PC-9 (cell line): ENCODE results near the gene VWA7. TPM values are rescaled to one million over a fixed set of nuclear protein-coding genes. Genes with fewer than 3 reads are reported as not detected.

Experiments used
- BruUV-seq: library from RNA; stranded (reverse); fragments of 400-500 nt; replicated peaks from 2 replicates; lab custom pipeline; 2021; lab: Mats Ljungman, UMichigan
- CTCF ChIA-PET: fragments of 300-600 bp; sonication (Branson Sonifier 250); formaldehyde crosslinking; loops from one replicate; lab custom pipeline; 2022; ENCODE audit warnings: antibody characterized with exemption; lab: Charles Lee
- POLR2A ChIA-PET: fragments of 300-600 bp; sonication (Branson Sonifier 250); formaldehyde crosslinking; loops from one replicate; lab custom pipeline; 2022; ENCODE audit warnings: antibody characterized with exemption; ENCODE audit not compliant: unreplicated experiment; lab: Charles Lee
- DNase-seq, 2 experiments: peaks; one replicate each; pipeline versions ENCODE4 v3.0.0 to v3.0.0-alpha.2; 2015 to 2022; ENCODE audit warnings: mixed read lengths in 1 of 2
- H2AFZ ChIP-seq: fragments of 200-600 bp; sonication (generic); 2 replicates; pipeline ENCODE4 v1.8.1; 2017; ENCODE audit warnings: antibody characterized with exemption
- H3F3A ChIP-seq: fragments of 200-600 bp; sonication (generic); 2 replicates; pipeline ENCODE4 v1.8.1; 2017; ENCODE audit warnings: antibody characterized with exemption, mild to moderate bottlenecking, low read depth; ENCODE audit not compliant: insufficient read depth
- H3K27ac ChIP-seq: fragments of 200-600 bp; sonication (generic); 2 replicates; pipeline ENCODE4 v1.6.1; 2016; ENCODE audit warnings: mixed run types
- H3K27me3 ChIP-seq: fragments of 200-600 bp; sonication (generic); 2 replicates; pipeline ENCODE4 v1.6.1; 2016; ENCODE audit warnings: low read depth, mixed run types; ENCODE audit not compliant: insufficient read depth
- H3K36me3 ChIP-seq: fragments of 200-600 bp; sonication (generic); 2 replicates; pipeline ENCODE4 v1.6.1; 2016; ENCODE audit warnings: low read depth, mixed run types
- H3K4me1 ChIP-seq: fragments of 200-600 bp; sonication (generic); replicated peaks from 2 replicates; pipeline ENCODE4 v1.6.1; 2016; ENCODE audit warnings: mixed run types; ENCODE audit not compliant: insufficient read depth
- H3K4me2 ChIP-seq: fragments of 200-600 bp; sonication (generic); 2 replicates; pipeline ENCODE4 v1.6.1; 2017; ENCODE audit warnings: mixed run types
- H3K4me3 ChIP-seq: fragments of 200-600 bp; sonication (generic); 2 replicates; pipeline ENCODE4 v1.6.1; 2016; ENCODE audit warnings: mixed run types
- H3K79me2 ChIP-seq: fragments of 200-600 bp; sonication (generic); 2 replicates; pipeline ENCODE4 v1.6.1; 2017; ENCODE audit warnings: low read depth, mixed run types
- H3K9me2 ChIP-seq: fragments of 200-600 bp; sonication (generic); 2 replicates; pipeline ENCODE4 v1.8.1; 2017; ENCODE audit warnings: mild to moderate bottlenecking; ENCODE audit not compliant: insufficient read depth
- H3K9me3 ChIP-seq: fragments of 200-600 bp; sonication (generic); 2 replicates; pipeline ENCODE4 v1.8.1; 2016; ENCODE audit warnings: low read depth; ENCODE audit not compliant: insufficient read depth
- H4K20me1 ChIP-seq: fragments of 200-600 bp; sonication (generic); 2 replicates; pipeline ENCODE4 v1.8.1; 2017; ENCODE audit not compliant: insufficient read depth
- EZH2 ChIP-seq: fragments of 200-600 bp; sonication (generic); IDR thresholded peaks from 2 replicates; pipeline ENCODE4 v1.8.0; 2017; ENCODE audit warnings: antibody characterized with exemption, low read depth
- intact Hi-C: fragments of 100-400 bp; cut with micrococcal nuclease; formaldehyde crosslinking; loops from one replicate; pipeline ENCODE4 v1.10.0; 2022; ENCODE audit not compliant: unreplicated experiment
- total RNA-seq: library from RNA; stranded (reverse); gene quantifications from 2 replicates; pipeline ENCODE4 v1.2.3, GENCODE V29; 2021
- TF ChIP-seq, protein P1 (sequence below): fragments of 200-600 bp; sonication (generic); conservative IDR thresholded peaks from 2 replicates; pipeline ENCODE4 v1.6.1; 2017; ENCODE audit warnings: mixed run types, antibody characterized with exemption, mild to moderate bottlenecking, moderate library complexity

Gene VWA7
- total RNA-seq, 1 experiment from 2014 or later, result 6.0 TPM

DNA sequence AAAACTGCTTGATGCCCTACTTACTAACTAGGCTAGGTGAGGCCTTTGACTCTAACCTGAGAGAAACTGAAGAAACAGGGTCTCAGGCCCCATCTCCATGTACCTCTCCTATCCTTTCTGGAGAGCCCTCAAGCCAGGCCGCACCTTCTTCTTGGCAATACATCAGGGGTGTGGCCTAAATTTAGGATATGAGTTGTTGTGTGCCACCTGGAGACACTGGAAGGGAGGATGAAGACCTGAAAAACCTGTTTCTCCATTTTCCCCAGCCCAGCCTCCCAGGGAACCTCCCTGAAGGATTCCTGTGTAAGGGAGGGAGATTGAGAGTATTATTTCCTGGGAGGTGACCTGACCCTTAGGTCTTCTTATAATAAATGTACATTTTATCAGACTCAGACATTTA, 58.9 kb downstream of the VWA7 start:
- no peak overlapping the region for H3K4me3 ChIP-seq
- H3K79me2 ChIP-seq, result no peaks in the 10 kb centered on the region
- ChIA-PET CTCF (interaction anchor here (0.5 kb wide), 1 partner anchor 53 kb away, joined by 14 read pairs; no protein-coding TSS in a partner anchor), POLR2A (no interaction called here)
- H3K4me1 ChIP-seq, result peaks cover 42% of the 10 kb centered on the region
- no peak overlapping the region for H2AFZ ChIP-seq
- intact Hi-C loops, result no loop called here
- H3K27ac ChIP-seq, result no peak overlapping the region; the same call in 1 of the 2 replicates
- no peaks in the 10 kb centered on the region for H3K9me2 ChIP-seq
- peak; percentile 77 to 91 for DNase-seq
- H3K4me2 ChIP-seq, result peak overlapping the region; percentile 59
- no peaks in the 10 kb centered on the region for H3K9me3 ChIP-seq
- TF ChIP-seq, protein P1, sequence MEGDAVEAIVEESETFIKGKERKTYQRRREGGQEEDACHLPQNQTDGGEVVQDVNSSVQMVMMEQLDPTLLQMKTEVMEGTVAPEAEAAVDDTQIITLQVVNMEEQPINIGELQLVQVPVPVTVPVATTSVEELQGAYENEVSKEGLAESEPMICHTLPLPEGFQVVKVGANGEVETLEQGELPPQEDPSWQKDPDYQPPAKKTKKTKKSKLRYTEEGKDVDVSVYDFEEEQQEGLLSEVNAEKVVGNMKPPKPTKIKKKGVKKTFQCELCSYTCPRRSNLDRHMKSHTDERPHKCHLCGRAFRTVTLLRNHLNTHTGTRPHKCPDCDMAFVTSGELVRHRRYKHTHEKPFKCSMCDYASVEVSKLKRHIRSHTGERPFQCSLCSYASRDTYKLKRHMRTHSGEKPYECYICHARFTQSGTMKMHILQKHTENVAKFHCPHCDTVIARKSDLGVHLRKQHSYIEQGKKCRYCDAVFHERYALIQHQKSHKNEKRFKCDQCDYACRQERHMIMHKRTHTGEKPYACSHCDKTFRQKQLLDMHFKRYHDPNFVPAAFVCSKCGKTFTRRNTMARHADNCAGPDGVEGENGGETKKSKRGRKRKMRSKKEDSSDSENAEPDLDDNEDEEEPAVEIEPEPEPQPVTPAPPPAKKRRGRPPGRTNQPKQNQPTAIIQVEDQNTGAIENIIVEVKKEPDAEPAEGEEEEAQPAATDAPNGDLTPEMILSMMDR, result no peak
- no peak for TF ChIP-seq EZH2
- H3K36me3 ChIP-seq, result no peaks in the 10 kb centered on the region
- H3K27me3 ChIP-seq, result no peaks in the 10 kb centered on the region
- BruUV-seq, result no TSS peak
- H3F3A ChIP-seq, result peaks cover 27% of the 10 kb centered on the region; the same call in 1 of the 2 replicates
- no peaks in the 10 kb centered on the region for H4K20me1 ChIP-seq

DNA sequence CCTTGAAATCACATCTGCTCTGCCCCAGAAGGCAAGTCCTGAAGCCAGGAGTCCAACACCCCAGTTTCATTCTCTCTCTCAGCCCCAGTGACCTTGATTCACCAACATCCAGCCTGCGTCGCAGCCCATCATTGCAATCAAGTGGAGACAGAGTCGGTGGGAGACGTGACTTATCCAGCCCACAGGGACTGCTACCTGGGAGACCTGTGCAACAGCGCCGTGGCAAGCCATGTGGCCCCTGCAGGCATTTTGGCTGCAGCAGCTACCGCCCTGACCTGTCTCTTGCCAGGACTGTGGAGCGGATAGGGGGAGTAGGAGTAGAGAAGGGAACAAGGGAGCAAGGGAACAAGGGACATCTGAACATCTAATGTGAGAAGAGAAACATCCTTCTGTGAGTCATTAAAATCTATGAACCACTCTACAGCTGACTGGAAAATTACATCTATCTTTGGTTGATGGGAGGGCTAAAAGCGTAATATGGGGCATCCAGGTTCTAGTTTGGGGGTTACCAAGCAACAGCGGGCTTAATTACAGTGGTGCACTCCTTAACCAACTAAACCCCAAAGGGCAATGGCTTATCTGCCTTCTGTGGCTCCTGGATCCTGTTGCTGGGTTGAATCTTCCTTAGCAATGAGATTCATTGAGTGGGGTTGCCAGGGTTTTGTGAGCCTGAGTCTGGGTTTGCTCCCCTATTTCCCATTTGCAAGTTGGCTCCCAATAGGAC, 59.5 kb downstream of the VWA7 start:
- POLR2A ChIA-PET, result no interaction called here
- no TSS peak for BruUV-seq
- CTCF ChIA-PET, result no interaction called here

More for the DNA sequence above, 59.5 kb downstream of the VWA7 start:
- Histone ChIP-seq H3K9me2 (no peaks in the 10 kb centered on the region), H3K79me2 (no peaks in the 10 kb centered on the region), H3K4me3 (no peak overlapping the region), H3K4me1 (peaks cover 42% of the 10 kb centered on the region), H4K20me1 (no peaks in the 10 kb centered on the region), H3K9me3 (no peaks in the 10 kb centered on the region), H3K27me3 (no peaks in the 10 kb centered on the region), H3F3A (peaks cover 27% of the 10 kb centered on the region; the same call in 1 of the 2 replicates), H2AFZ (no peak overlapping the region), H3K4me2 (peak overlapping the region; percentile 59), H3K36me3 (no peaks in the 10 kb centered on the region), H3K27ac (no peak overlapping the region)
- no peak for TF ChIP-seq EZH2
- TF ChIP-seq, protein P1, result no peak
- DNase-seq, result no peak
- intact Hi-C loops, result no loop called here

Other genes with a start within 250 kb of the VWA7 start
- not detected in 2 replicates for gene MCCD1, start 248.4 kb downstream of the VWA7 start, total RNA-seq
- 383 and 436 TPM in 2 replicates for gene DDX39B, start 235.3 kb downstream of the VWA7 start, total RNA-seq
- gene ATP6V1G2, start 230.7 kb downstream of the VWA7 start, total RNA-seq, result 0.55 and 1.8 TPM in 2 replicates
- 26.1 and 38.3 TPM in 2 replicates for gene NFKBIL1, start 229.7 kb downstream of the VWA7 start, total RNA-seq
- not detected in 2 replicates for gene LTA, start 205.0 kb downstream of the VWA7 start, total RNA-seq
- not detected in 2 replicates for gene TNF, start 201.8 kb downstream of the VWA7 start, total RNA-seq
- 0.63 TPM in 1 of 2 replicates, not detected in the other for gene LTB, start 194.9 kb downstream of the VWA7 start, total RNA-seq
- gene LST1, start 191.1 kb downstream of the VWA7 start, total RNA-seq, result 1.6 TPM in 2 replicates
- not detected in 2 replicates for gene NCR3, start 184.3 kb downstream of the VWA7 start, total RNA-seq
- not detected in 2 replicates for gene AIF1, start 162.1 kb downstream of the VWA7 start, total RNA-seq
- gene PRRC2A, start 156.6 kb downstream of the VWA7 start, total RNA-seq, result 182 and 192 TPM in 2 replicates
- 336 and 358 TPM in 2 replicates for gene BAG6, start 124.7 kb downstream of the VWA7 start, total RNA-seq
- gene APOM, start 121.4 kb downstream of the VWA7 start, total RNA-seq, result 2.7 and 2.9 TPM in 2 replicates
- 17.2 and 17.8 TPM in 2 replicates for gene C6orf47, start 116.5 kb downstream of the VWA7 start, total RNA-seq
- 11.5 and 13.0 TPM in 2 replicates for gene GPANK1, start 112.3 kb downstream of the VWA7 start, total RNA-seq
- gene CSNK2B, start 111.2 kb downstream of the VWA7 start, total RNA-seq, result 152 and 173 TPM in 2 replicates
- gene LY6G5B, start 107.4 kb downstream of the VWA7 start, total RNA-seq, result 20.9 and 24.0 TPM in 2 replicates
- 2.6 and 3.7 TPM in 2 replicates for gene LY6G5C, start 96.3 kb downstream of the VWA7 start, total RNA-seq
- gene ABHD16A, start 74.0 kb downstream of the VWA7 start, total RNA-seq, result 31.3 and 35.2 TPM in 2 replicates
- not detected in 2 replicates for gene LY6G6F, start 70.5 kb downstream of the VWA7 start, total RNA-seq
- not detected in 2 replicates for gene LY6G6D, start 62.0 kb downstream of the VWA7 start, total RNA-seq
- gene LY6G6C, start 55.6 kb downstream of the VWA7 start, total RNA-seq, result 1.2 and 2.1 TPM in 2 replicates
- gene MPIG6B, start 54.0 kb downstream of the VWA7 start, total RNA-seq, result 0.43 and 0.59 TPM in 2 replicates
- 58.3 and 99.6 TPM in 2 replicates for gene DDAH2, start 48.0 kb downstream of the VWA7 start, total RNA-seq
- gene CLIC1, start 40.8 kb downstream of the VWA7 start, total RNA-seq, result 546 and 599 TPM in 2 replicates
- 50.0 and 68.8 TPM in 2 replicates for gene MSH5, start 37.3 kb downstream of the VWA7 start, total RNA-seq
- gene SAPCD1, start 14.7 kb downstream of the VWA7 start, total RNA-seq, result 11.1 and 16.9 TPM in 2 replicates
- gene VARS1, start 18.4 kb upstream of the VWA7 start, total RNA-seq, result 99.6 and 124 TPM in 2 replicates
- 67.5 and 74.3 TPM in 2 replicates for gene LSM2, start 29.6 kb upstream of the VWA7 start, total RNA-seq
- 2.3 and 2.6 TPM in 2 replicates for gene HSPA1L, start 38.0 kb upstream of the VWA7 start, total RNA-seq
- gene HSPA1A, start 38.2 kb upstream of the VWA7 start, total RNA-seq, result 378 and 385 TPM in 2 replicates
- gene HSPA1B, start 50.4 kb upstream of the VWA7 start, total RNA-seq, result 334 and 340 TPM in 2 replicates
- 23.1 and 23.4 TPM in 2 replicates for gene NEU1, start 85.5 kb upstream of the VWA7 start, total RNA-seq
- 44.4 and 44.9 TPM in 2 replicates for gene SLC44A4, start 101.7 kb upstream of the VWA7 start, total RNA-seq
- 57.3 and 68.3 TPM in 2 replicates for gene EHMT2, start 120.4 kb upstream of the VWA7 start, total RNA-seq
- 16.2 and 20.3 TPM in 2 replicates for gene ZBTB12, start 124.8 kb upstream of the VWA7 start, total RNA-seq
- gene C2, start 150.4 kb upstream of the VWA7 start, total RNA-seq, result 0.96 and 2.4 TPM in 2 replicates
- 22.6 and 25.5 TPM in 2 replicates for gene CFB, start 168.8 kb upstream of the VWA7 start, total RNA-seq
- gene NELFE, start 181.6 kb upstream of the VWA7 start, total RNA-seq, result 43.0 and 50.8 TPM in 2 replicates
- gene SKIC2, start 181.8 kb upstream of the VWA7 start, total RNA-seq, result 67.9 and 86.0 TPM in 2 replicates
- 24.5 and 36.0 TPM in 2 replicates for gene DXO, start 194.8 kb upstream of the VWA7 start, total RNA-seq
- 7.0 and 9.3 TPM in 2 replicates for gene C4A, start 204.7 kb upstream of the VWA7 start, total RNA-seq
- gene C4B, start 237.5 kb upstream of the VWA7 start, total RNA-seq, result 7.5 and 8.3 TPM in 2 replicates